HCT116 (cell line): Measurements from ENCODE around the gene ATAD2B. TPM values are rescaled to one million over a fixed set of nuclear protein-coding genes. Genes with fewer than 3 reads are reported as not detected.

Experiments used
- ATAC-seq: fragments of 200-7000 bp; cut with Tn5 transposase; 2 replicates; pipeline ENCODE4 v1.9.1; 2020; ENCODE audit warnings: mild to moderate bottlenecking, moderate library complexity
- BruUV-seq: library from RNA; stranded (reverse); fragments of 400-500 nt; replicated peaks from 2 replicates; lab custom pipeline; 2021; lab: Mats Ljungman, UMichigan
- CTCF ChIA-PET: fragments of 300-600 bp; sonication (Branson Sonifier 250); formaldehyde crosslinking; loops from one replicate; lab custom pipeline; 2021; ENCODE audit warnings: antibody characterized with exemption; lab: Charles Lee
- POLR2A ChIA-PET: fragments of 300-600, 350-600 bp; sonication (Branson Sonifier 250); formaldehyde crosslinking; loops from one replicate; lab custom pipeline; 2021; ENCODE audit warnings: antibody characterized with exemption; lab: Charles Lee
- RAD21 ChIA-PET, 2 experiments: fragments of 300-600 bp; sonication (Branson Sonifier 250); formaldehyde crosslinking; loops; one replicate each; lab custom pipeline; 2023; ENCODE audit warnings: low total read pairs in 2 of 2; ENCODE audit not compliant: uncharacterized antibody in 2 of 2, unreplicated experiment in 2 of 2, low non-redundant PET in 1 of 2; lab: Charles Lee
- DNase-seq: peaks from one replicate; pipeline ENCODE4 v3.0.0-alpha.2; 2010; ENCODE audit warnings: low read depth, low spot score
- H2AFZ ChIP-seq: fragments of 200-600 bp; shearing (Covaris generic), sonication (generic); 2 replicates; pipeline ENCODE4 v1.6.1; 2017; ENCODE audit warnings: low read depth, mixed run types, mixed read lengths, antibody characterized with exemption, low read length; ENCODE audit not compliant: poor library complexity, severe bottlenecking
- H3K27ac ChIP-seq: 2 replicates; pipeline ENCODE4 v1.5.1; 2012; ENCODE audit warnings: low read depth, low read length
- H3K27me3 ChIP-seq: fragments of 200-600 bp; sonication (generic); 2 replicates; pipeline ENCODE4 v1.6.1; 2016; ENCODE audit warnings: mixed run types, low read length, mixed read lengths; ENCODE audit not compliant: insufficient read depth
- H3K36me3 ChIP-seq, 2 experiments: fragments of 200-500 bp in 1 of 2; fragments of 200-600 bp in 1 of 2; sonication (Bioruptor generic) in 1 of 2; sonication (generic) in 1 of 2; 2 replicates each; pipeline versions ENCODE4 v1.5.1 to v1.6.1; 2014 to 2016; ENCODE audit warnings: low read length in 2 of 2, inconsistent platforms in 1 of 2, mixed read lengths in 1 of 2, mixed run types in 1 of 2; ENCODE audit not compliant: insufficient read depth in 2 of 2, control insufficient read depth in 1 of 2
- H3K4me1 ChIP-seq, 2 experiments: fragments of 200-600 bp in 1 of 2; sonication (generic) in 1 of 2; 2 replicates each; pipeline versions ENCODE4 v1.5.1 to v1.6.1; 2012 to 2017; ENCODE audit warnings: low read length in 2 of 2, inconsistent platforms in 1 of 2, mild to moderate bottlenecking in 1 of 2, mixed read lengths in 1 of 2, mixed run types in 1 of 2, moderate library complexity in 1 of 2; ENCODE audit not compliant: insufficient read depth in 2 of 2, control insufficient read depth in 1 of 2
- H3K4me2 ChIP-seq: fragments of 200-600 bp; sonication (generic); 2 replicates; pipeline ENCODE4 v1.6.1; 2017; ENCODE audit warnings: mixed run types, low read length, mixed read lengths
- H3K4me3 ChIP-seq, 2 experiments: fragments of 200-600 bp in 1 of 2; sonication (generic) in 1 of 2; replicated peaks in 1 of 2; 2 replicates each; pipeline ENCODE4 v1.5.1; 2011 to 2016; ENCODE audit warnings: low read length in 2 of 2, control low read depth in 1 of 2, low read depth in 1 of 2, mild to moderate bottlenecking in 1 of 2, mixed read lengths in 1 of 2, mixed run types in 1 of 2
- H3K79me2 ChIP-seq: fragments of 200-600 bp; sonication (generic); 2 replicates; pipeline ENCODE4 v1.6.1; 2017; ENCODE audit warnings: mild to moderate bottlenecking, mixed run types, low read length, moderate library complexity, mixed read lengths; ENCODE audit not compliant: insufficient read depth
- H3K9ac ChIP-seq: fragments of 200-600 bp; sonication (generic); 2 replicates; pipeline ENCODE4 v1.6.1; 2016; ENCODE audit warnings: low read length, mixed read lengths
- H3K9me2 ChIP-seq: fragments of 200-600 bp; sonication (generic), shearing (Covaris generic); 2 replicates; pipeline ENCODE4 v1.6.1; 2017; ENCODE audit warnings: mixed run types, mild to moderate bottlenecking, moderate library complexity; ENCODE audit not compliant: insufficient read depth
- H3K9me3 ChIP-seq, 2 experiments: fragments of 200-500 bp in 1 of 2; fragments of 200-600 bp in 1 of 2; sonication (Bioruptor generic) in 1 of 2; sonication (generic) in 1 of 2; 2 replicates each; pipeline ENCODE4 v1.6.1; 2014 to 2017; ENCODE audit warnings: low read length in 2 of 2, mixed read lengths in 2 of 2, inconsistent platforms in 1 of 2, low read depth in 1 of 2, mild to moderate bottlenecking in 1 of 2, mixed run types in 1 of 2, moderate library complexity in 1 of 2; ENCODE audit not compliant: control insufficient read depth in 1 of 2, insufficient read depth in 1 of 2
- H4K20me1 ChIP-seq: fragments of 200-600 bp; sonication (generic), shearing (Covaris generic); 2 replicates; pipeline ENCODE4 v1.6.1; 2017; ENCODE audit warnings: mixed run types, mild to moderate bottlenecking, moderate library complexity; ENCODE audit not compliant: insufficient read depth
- CBX3 ChIP-seq: IDR thresholded peaks from 2 replicates; pipeline ENCODE4 v1.6.1; 2012; ENCODE audit warnings: low read depth
- CEBPB ChIP-seq: IDR thresholded peaks from 2 replicates; pipeline ENCODE4 v1.6.1; 2012; ENCODE audit warnings: low read depth
- ELF1 ChIP-seq: IDR thresholded peaks from 2 replicates; pipeline ENCODE4 v1.6.1; 2012; ENCODE audit warnings: low read depth, borderline replicate concordance
- EZH2 ChIP-seq: fragments of 200-600 bp; sonication (generic); IDR thresholded peaks from 2 replicates; pipeline ENCODE4 v1.6.1; 2017; ENCODE audit warnings: antibody characterized with exemption, mixed run types
- EZH2phosphoT487 ChIP-seq: fragments of 200-600 bp; IDR thresholded peaks from 2 replicates; pipeline ENCODE4 v1.6.1; 2018; ENCODE audit warnings: antibody characterized with exemption, borderline replicate concordance
- FOSL1 ChIP-seq: IDR thresholded peaks from 2 replicates; pipeline ENCODE4 v1.6.1; 2012; ENCODE audit warnings: low read depth
- JUND ChIP-seq: IDR thresholded peaks from 2 replicates; pipeline ENCODE4 v1.6.1; 2012
- POLR2A ChIP-seq: IDR thresholded peaks from 2 replicates; pipeline ENCODE4 v1.7.0; 2011; ENCODE audit warnings: borderline replicate concordance; ENCODE audit not compliant: insufficient read depth, insufficient read length; ENCODE audit errors: extremely low read depth
- SIN3A ChIP-seq: IDR thresholded peaks from 2 replicates; pipeline ENCODE4 v1.6.1; 2012; ENCODE audit warnings: low read depth
- YY1 ChIP-seq: IDR thresholded peaks from 2 replicates; pipeline ENCODE4 v1.6.1; 2011; ENCODE audit warnings: low read length, low read depth, moderate library complexity, mild to moderate bottlenecking; ENCODE audit not compliant: insufficient replicate concordance; ENCODE audit errors: extremely low read depth
- ZBTB33 ChIP-seq: IDR thresholded peaks from 2 replicates; pipeline ENCODE4 v1.6.1; 2011; ENCODE audit warnings: mild to moderate bottlenecking, low read length, moderate library complexity; ENCODE audit not compliant: insufficient replicate concordance; ENCODE audit errors: extremely low read depth
- ZFX ChIP-seq: fragments of 450-650 bp; IDR thresholded peaks from 2 replicates; pipeline ENCODE4 v1.6.1; 2017
- ZNF274 ChIP-seq: fragments of 200-500 bp; sonication (Bioruptor generic); IDR thresholded peaks from 2 replicates; pipeline ENCODE4 v1.6.1; 2014; ENCODE audit warnings: mild to moderate bottlenecking, low read depth, low read length, inconsistent platforms
- intact Hi-C: fragments of 100-400 bp; cut with micrococcal nuclease; formaldehyde crosslinking; loops from 2 replicates; pipeline ENCODE4 v1.10.0; 2022
- total RNA-seq: library from RNA; stranded (reverse); gene quantifications from one replicate; pipeline ENCODE4 v1.2.1, GENCODE V29; 2021; ENCODE audit not compliant: unreplicated experiment
- TF ChIP-seq, protein P1 (sequence below): IDR thresholded peaks from 2 replicates; pipeline ENCODE4 v1.6.1; 2012
- TF ChIP-seq, protein P2 (sequence below): IDR thresholded peaks from 2 replicates; pipeline ENCODE4 v1.6.1; 2012
- TF ChIP-seq, protein P3 (sequence below): IDR thresholded peaks from 2 replicates; pipeline ENCODE4 v1.6.1; 2012; ENCODE audit warnings: low read depth
- TF ChIP-seq, protein P4 (sequence below), 3 experiments: fragments of 200-600 bp in 1 of 3; sonication (generic) in 1 of 3; IDR thresholded peaks in 2 of 3; conservative IDR thresholded peaks in 1 of 3; 2 replicates each; pipeline ENCODE4 v1.5.1; 2012 to 2017; ENCODE audit warnings: low read depth in 2 of 3, low read length in 2 of 3, antibody characterized with exemption in 1 of 3, borderline replicate concordance in 1 of 3, control low read depth in 1 of 3, mild to moderate bottlenecking in 1 of 3, mixed read lengths in 1 of 3, mixed run types in 1 of 3, moderate library complexity in 1 of 3; ENCODE audit not compliant: insufficient read depth in 1 of 3

Gene ATAD2B
- total RNA-seq, 1 experiment from 2014 or later, result 9.6 TPM

DNA sequence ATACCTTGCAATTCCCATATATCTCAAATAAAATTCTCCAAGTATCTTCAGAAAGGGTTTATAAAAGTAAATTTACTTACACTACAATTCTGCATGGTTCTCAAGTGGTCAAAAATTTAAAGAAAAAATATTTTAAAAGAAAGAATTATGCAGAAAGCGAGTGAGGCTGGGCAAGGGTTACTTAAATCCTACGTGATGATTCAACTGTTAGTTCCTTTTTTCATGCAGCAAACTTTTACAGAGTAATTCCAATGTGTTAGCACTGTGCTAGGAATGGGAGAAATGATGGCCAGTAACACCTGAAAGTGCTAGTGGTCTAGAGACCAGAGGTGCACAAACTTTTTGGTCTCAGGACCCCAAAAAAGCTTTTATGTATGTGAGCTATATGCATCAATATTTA is 133.4 kb downstream of the ATAD2B start:
- ChIA-PET CTCF (no interaction called here), RAD21 (no interaction called here), POLR2A (no interaction called here)
- H3K4me1 ChIP-seq, result peaks cover 5 to 28% of the 10 kb centered on the region in 2 experiments
- TF ChIP-seq ZFX, result no peak
- TF ChIP-seq CEBPB, result no peak
- TF ChIP-seq EZH2phosphoT487, result no peak
- TF ChIP-seq POLR2A, result no peak
- TF ChIP-seq ZNF274, result no peak
- no peak for TF ChIP-seq CBX3
- TF ChIP-seq, protein P1, sequence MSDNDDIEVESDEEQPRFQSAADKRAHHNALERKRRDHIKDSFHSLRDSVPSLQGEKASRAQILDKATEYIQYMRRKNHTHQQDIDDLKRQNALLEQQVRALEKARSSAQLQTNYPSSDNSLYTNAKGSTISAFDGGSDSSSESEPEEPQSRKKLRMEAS, result no peak
- TF ChIP-seq SIN3A, result no peak
- TF ChIP-seq, protein P2, sequence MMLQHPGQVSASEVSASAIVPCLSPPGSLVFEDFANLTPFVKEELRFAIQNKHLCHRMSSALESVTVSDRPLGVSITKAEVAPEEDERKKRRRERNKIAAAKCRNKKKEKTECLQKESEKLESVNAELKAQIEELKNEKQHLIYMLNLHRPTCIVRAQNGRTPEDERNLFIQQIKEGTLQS, result no peak
- TF ChIP-seq, protein P3, sequence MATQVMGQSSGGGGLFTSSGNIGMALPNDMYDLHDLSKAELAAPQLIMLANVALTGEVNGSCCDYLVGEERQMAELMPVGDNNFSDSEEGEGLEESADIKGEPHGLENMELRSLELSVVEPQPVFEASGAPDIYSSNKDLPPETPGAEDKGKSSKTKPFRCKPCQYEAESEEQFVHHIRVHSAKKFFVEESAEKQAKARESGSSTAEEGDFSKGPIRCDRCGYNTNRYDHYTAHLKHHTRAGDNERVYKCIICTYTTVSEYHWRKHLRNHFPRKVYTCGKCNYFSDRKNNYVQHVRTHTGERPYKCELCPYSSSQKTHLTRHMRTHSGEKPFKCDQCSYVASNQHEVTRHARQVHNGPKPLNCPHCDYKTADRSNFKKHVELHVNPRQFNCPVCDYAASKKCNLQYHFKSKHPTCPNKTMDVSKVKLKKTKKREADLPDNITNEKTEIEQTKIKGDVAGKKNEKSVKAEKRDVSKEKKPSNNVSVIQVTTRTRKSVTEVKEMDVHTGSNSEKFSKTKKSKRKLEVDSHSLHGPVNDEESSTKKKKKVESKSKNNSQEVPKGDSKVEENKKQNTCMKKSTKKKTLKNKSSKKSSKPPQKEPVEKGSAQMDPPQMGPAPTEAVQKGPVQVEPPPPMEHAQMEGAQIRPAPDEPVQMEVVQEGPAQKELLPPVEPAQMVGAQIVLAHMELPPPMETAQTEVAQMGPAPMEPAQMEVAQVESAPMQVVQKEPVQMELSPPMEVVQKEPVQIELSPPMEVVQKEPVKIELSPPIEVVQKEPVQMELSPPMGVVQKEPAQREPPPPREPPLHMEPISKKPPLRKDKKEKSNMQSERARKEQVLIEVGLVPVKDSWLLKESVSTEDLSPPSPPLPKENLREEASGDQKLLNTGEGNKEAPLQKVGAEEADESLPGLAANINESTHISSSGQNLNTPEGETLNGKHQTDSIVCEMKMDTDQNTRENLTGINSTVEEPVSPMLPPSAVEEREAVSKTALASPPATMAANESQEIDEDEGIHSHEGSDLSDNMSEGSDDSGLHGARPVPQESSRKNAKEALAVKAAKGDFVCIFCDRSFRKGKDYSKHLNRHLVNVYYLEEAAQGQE, result no peak
- TF ChIP-seq YY1, result no peak
- TF ChIP-seq, protein P4, sequence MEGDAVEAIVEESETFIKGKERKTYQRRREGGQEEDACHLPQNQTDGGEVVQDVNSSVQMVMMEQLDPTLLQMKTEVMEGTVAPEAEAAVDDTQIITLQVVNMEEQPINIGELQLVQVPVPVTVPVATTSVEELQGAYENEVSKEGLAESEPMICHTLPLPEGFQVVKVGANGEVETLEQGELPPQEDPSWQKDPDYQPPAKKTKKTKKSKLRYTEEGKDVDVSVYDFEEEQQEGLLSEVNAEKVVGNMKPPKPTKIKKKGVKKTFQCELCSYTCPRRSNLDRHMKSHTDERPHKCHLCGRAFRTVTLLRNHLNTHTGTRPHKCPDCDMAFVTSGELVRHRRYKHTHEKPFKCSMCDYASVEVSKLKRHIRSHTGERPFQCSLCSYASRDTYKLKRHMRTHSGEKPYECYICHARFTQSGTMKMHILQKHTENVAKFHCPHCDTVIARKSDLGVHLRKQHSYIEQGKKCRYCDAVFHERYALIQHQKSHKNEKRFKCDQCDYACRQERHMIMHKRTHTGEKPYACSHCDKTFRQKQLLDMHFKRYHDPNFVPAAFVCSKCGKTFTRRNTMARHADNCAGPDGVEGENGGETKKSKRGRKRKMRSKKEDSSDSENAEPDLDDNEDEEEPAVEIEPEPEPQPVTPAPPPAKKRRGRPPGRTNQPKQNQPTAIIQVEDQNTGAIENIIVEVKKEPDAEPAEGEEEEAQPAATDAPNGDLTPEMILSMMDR (IDR thresholded peaks at IDR 0.05 in 2 of 3, conservative IDR thresholded peaks at IDR 0.05 in 1 of 3; ENCODE audit: borderline replicate concordance in 1 of 3, insufficient read depth in 1 of 3, low read depth in 2 of 3, low read length in 2 of 3), result no peak
- TF ChIP-seq ZBTB33, result no peak
- no peak for TF ChIP-seq ELF1
- no peak for TF ChIP-seq FOSL1
- no peak for TF ChIP-seq JUND
- TF ChIP-seq EZH2, result no peak
- intact Hi-C loops, result no loop called here
- H3K79me2 ChIP-seq, result no peaks in the 10 kb centered on the region
- no peaks in the 10 kb centered on the region for H3K9me2 ChIP-seq
- no peak for ATAC-seq
- no TSS peak for BruUV-seq
- H3K4me2 ChIP-seq, result no peak overlapping the region
- no peak overlapping the region for H2AFZ ChIP-seq
- no peaks in the 10 kb centered on the region; the same call in 1 of the 2 replicates for H4K20me1 ChIP-seq
- no peak overlapping the region for H3K4me3 ChIP-seq
- H3K27ac ChIP-seq, result no peak overlapping the region
- no peaks in the 10 kb centered on the region for H3K27me3 ChIP-seq
- H3K9me3 ChIP-seq, result no peaks in the 10 kb centered on the region
- H3K9ac ChIP-seq, result no peak overlapping the region
- DNase-seq, result no peak
- H3K36me3 ChIP-seq, result no peaks in the 10 kb centered on the region
